ENCODE measurements around the gene LRRC41.
"Not testable (repeated sequence)": the region's sequence is repeated elsewhere in the genome, so short reads cannot be mapped to it uniquely, and the experiment has no call there.

LRRC41 gene

DNA sequence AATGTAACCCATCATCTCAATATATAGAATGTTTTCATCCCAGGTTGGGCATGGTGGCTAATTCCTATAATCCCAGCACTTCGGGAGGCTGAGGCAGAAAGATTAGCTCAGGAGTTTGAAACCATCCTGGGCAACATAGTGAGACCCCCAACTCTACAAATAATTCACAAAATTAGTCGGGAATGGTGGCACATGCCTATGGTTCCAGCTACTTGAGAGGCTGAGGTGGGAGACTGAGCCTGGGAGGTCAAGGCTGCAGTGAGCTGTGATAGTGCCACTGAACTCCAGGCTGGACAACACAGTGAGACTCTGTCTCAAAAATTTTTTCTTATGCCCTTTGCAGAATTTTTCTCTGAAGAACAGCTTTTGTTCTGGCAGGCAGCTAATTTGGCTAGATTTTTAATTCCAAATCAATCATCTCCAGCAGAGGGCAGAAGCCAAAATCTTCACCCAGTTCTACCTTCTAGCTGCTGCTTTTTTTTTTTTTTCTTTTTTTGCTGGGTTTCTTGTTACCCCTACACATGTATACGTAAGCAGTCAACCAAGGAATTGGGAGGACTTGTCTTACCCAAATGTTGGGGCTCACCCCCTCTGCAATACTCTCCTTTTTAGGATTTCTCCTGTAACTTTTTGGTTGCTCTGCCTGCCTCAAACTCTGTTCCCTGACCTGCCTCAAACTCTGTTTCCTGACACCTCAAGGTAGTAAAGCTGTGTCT lies 58.6 kb downstream of the LRRC41 start:
- DNase-seq (ENCODE audit: low spot score), result no peak
- FAIRE-seq, result no peak

DNA sequence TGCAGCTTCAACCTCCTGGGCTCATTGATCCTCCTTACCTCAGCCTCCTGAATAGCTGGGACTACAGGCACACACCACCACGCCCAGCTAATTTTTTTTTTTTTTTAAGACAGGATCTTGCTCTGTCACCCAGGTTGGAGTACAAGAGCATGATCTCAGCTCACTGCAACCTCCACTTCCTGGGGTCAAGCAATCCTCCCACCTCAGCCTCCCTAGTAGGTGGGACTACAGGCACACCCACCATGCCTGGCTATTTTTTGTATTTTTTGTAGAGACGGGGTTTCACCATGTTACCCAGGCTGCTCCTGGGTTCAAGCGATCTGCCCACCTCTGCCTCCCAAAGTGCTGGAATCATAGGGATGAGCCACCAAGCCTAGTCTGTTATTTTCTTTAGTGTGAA lies 59.6 kb downstream of the LRRC41 start:
- not testable (repeated sequence) for FAIRE-seq; DNase-seq (ENCODE audit: low spot score)

DNA sequence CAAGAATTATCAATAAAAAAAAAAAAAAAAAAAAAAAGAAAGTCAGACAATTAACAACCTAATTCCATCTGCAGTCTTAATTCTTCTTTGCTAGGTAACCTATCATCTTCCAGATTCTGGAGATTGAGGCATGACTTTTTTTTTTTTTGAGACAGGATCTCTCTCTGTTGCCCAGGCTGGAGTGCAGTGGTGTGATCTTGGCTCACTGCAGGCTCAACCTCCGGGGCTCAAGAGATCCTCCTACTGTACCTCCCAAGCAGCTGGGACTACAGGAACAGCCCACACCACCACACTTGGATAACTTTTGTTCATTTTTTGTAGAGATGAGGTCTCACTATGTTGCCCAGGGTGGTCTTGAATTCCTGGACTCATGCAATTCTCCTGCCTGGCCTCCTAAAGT lies 60.5 kb downstream of the LRRC41 start:
- FAIRE-seq (no peak), DNase-seq (ENCODE audit: low spot score) (no peak)

DNA sequence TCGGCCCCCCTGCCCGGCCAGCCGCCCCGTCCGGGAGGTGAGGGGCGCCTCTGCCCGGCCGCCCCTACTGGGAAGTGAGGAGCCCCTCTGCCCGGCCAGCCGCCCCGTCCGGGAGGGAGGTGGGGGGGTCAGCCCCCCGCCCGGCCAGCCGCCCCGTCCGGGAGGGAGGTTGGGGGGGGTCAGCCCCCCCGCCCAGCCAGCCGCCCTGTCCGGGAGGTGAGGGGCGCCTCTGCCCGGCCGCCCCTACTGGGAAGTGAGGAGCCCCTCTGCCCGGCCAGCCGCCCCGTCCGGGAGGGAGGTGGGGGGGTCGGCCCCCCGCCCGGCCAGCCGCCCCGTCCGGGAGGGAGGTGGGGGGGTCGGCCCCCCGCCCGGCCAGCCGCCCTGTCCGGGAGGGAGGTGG lies 61.7 kb downstream of the LRRC41 start:
- FAIRE-seq; DNase-seq (ENCODE audit: low spot score): not testable (repeated sequence)

DNA sequence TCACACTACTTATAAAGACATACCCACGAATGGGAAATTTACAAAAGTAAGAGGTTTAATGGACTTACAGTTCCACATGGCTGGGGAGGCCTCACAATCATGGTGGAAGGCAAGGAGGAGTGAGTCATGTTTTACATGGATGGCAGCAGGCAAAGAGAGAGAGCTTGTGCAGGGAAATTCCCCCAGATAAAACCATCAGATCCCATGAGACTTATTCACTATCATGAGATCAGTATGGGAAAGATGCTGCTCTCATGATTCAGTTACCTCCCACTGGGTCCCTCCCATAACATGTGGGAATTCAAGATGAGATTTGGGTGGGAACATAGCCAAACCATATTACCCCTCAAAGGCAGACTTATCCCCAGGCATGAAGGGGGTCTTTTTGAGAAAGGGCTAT lies 64.6 kb downstream of the LRRC41 start:
- FAIRE-seq (peak; percentile 56), DNase-seq (ENCODE audit: low spot score) (peak; percentile 81)

DNA sequence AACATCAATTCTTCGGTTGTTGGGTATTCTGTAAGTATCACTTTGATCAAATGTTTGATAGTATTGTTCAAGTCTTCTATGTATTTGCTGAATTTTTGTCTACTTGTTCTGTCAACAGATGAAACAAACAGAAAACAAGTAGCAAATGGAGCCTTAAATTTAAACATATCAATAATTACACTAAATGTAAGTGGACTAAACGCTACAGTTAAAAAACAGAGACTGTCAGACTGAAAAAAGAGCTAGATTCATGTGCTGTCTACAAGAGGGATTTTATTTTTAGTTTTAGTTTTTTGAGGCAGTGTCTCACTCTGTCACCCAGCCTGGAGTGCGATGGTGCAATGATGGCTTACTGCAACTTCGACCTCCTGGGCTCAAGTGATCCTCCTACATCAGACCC lies 66.5 kb downstream of the LRRC41 start:
- DNase-seq (ENCODE audit: low spot score) (no peak), FAIRE-seq (no peak)

DNA sequence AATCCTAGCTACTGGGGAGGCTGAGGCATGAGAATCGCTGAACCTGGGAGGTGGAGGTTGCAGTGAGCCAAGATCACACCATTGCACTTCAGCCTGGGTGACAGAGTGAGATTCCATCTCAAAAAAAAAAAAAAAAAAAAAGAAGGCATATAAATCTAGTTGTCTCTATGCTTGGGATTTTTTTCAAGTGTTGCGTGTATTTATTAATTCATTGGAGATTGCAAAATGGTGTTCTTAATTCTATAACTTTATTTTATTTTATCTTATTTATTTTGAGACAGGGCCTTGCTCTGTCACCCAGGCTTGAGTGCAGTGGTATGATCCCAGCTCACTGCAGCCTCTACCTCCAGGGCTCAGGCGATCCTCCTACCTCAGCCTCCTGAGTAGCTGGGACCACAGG lies 72.2 kb downstream of the LRRC41 start:
- not testable (repeated sequence) for FAIRE-seq

More for the DNA sequence above, 72.2 kb downstream of the LRRC41 start:
- not testable (repeated sequence) for DNase-seq (ENCODE audit: low spot score)

Data from RCC 7860 (cell line).